HEK293T (cell line): ENCODE results near the gene KLF1.

Source experiments
- CTCF ChIA-PET: fragments of 350-600 bp; formaldehyde crosslinking; extraction: SDS; loops from one replicate; lab custom pipeline; 2021; ENCODE audit warnings: antibody characterized with exemption, inconsistent platforms; lab: Yijun Ruan, JAX
- POLR2A ChIA-PET: fragments of 350-600 bp; formaldehyde crosslinking; extraction: SDS; loops from one replicate; lab custom pipeline; 2020; ENCODE audit warnings: antibody characterized with exemption, inconsistent platforms; lab: Yijun Ruan, JAX
- DNase-seq: peaks from one replicate; pipeline ENCODE4 v3.0.0; 2012; ENCODE audit warnings: mixed read lengths; ENCODE audit errors: extremely low spot score
- ARNT ChIP-seq: fragments of 450-650 bp; IDR thresholded peaks from 2 replicates; pipeline ENCODE4 v1.6.1; 2017; ENCODE audit warnings: mild to moderate bottlenecking
- BHLHE40 ChIP-seq: fragments of 450-650 bp; IDR thresholded peaks from 2 replicates; pipeline ENCODE4 v1.6.1; 2016; ENCODE audit warnings: mild to moderate bottlenecking, moderate library complexity, borderline replicate concordance
- CTBP1 ChIP-seq: fragments of 450-650 bp; IDR thresholded peaks from 2 replicates; pipeline ENCODE4 v1.6.1; 2016; ENCODE audit warnings: borderline replicate concordance
- ELF4 ChIP-seq: fragments of 450-650 bp; IDR thresholded peaks from 2 replicates; pipeline ENCODE4 v1.6.1; 2017; ENCODE audit warnings: antibody characterized with exemption
- FOXA1 ChIP-seq: fragments of 450-650 bp; IDR thresholded peaks from 2 replicates; pipeline ENCODE4 v1.6.1; 2016; ENCODE audit warnings: mild to moderate bottlenecking
- FOXK2 ChIP-seq: fragments of 450-650 bp; IDR thresholded peaks from 2 replicates; pipeline ENCODE4 v1.6.1; 2016; ENCODE audit warnings: mild to moderate bottlenecking
- FOXM1 ChIP-seq: fragments of 450-650 bp; IDR thresholded peaks from 2 replicates; pipeline ENCODE4 v1.6.1; 2017; ENCODE audit warnings: mild to moderate bottlenecking, borderline replicate concordance
- HDGF ChIP-seq: fragments of 450-650 bp; IDR thresholded peaks from 2 replicates; pipeline ENCODE4 v1.6.1; 2017; ENCODE audit warnings: antibody characterized with exemption, borderline replicate concordance
- L3MBTL2 ChIP-seq: fragments of 450-650 bp; conservative IDR thresholded peaks from 2 replicates; pipeline ENCODE4 v1.6.1; 2016; ENCODE audit warnings: mild to moderate bottlenecking
- LEF1 ChIP-seq: fragments of 450-650 bp; IDR thresholded peaks from 2 replicates; pipeline ENCODE4 v1.6.1; 2017; ENCODE audit warnings: mild to moderate bottlenecking, borderline replicate concordance
- NFRKB ChIP-seq: fragments of 450-650 bp; IDR thresholded peaks from 2 replicates; pipeline ENCODE4 v1.6.1; 2016; ENCODE audit warnings: mild to moderate bottlenecking, moderate library complexity
- PKNOX1 ChIP-seq: fragments of 450-650 bp; IDR thresholded peaks from 2 replicates; pipeline ENCODE4 v1.6.1; 2016
- SP1 ChIP-seq: fragments of 450-650 bp; IDR thresholded peaks from 2 replicates; pipeline ENCODE4 v1.6.1; 2017
- SUZ12 ChIP-seq: fragments of 450-650 bp; IDR thresholded peaks from 2 replicates; pipeline ENCODE4 v1.6.1; 2016; ENCODE audit warnings: mild to moderate bottlenecking
- TARDBP ChIP-seq: fragments of 450-650 bp; IDR thresholded peaks from 2 replicates; pipeline ENCODE4 v1.6.1; 2016
- ZNF384 ChIP-seq: fragments of 450-650 bp; IDR thresholded peaks from 2 replicates; pipeline ENCODE4 v1.6.1; 2016

Gene KLF1

GRCh38 chr19:12865746-12866415, 21.1 kb downstream of the KLF1 start:
- ChIA-PET CTCF (interaction anchor here (2.6 kb wide), 1 partner anchor 18 kb away, joined by 14 read pairs; no protein-coding TSS in a partner anchor), POLR2A (no interaction called here)
- TF ChIP-seq NFRKB (no peak), FOXK2 (no peak), CTBP1 (no peak), L3MBTL2 (no peak), FOXA1 (no peak), FOXM1 (no peak), BHLHE40 (no peak), SUZ12 (no peak), TARDBP (no peak), PKNOX1 (no peak), HDGF (no peak), ARNT (no peak), ELF4 (no peak), LEF1 (no peak), SP1 (no peak), ZNF384 (no peak)
- DNase-seq = no peak

DNA sequence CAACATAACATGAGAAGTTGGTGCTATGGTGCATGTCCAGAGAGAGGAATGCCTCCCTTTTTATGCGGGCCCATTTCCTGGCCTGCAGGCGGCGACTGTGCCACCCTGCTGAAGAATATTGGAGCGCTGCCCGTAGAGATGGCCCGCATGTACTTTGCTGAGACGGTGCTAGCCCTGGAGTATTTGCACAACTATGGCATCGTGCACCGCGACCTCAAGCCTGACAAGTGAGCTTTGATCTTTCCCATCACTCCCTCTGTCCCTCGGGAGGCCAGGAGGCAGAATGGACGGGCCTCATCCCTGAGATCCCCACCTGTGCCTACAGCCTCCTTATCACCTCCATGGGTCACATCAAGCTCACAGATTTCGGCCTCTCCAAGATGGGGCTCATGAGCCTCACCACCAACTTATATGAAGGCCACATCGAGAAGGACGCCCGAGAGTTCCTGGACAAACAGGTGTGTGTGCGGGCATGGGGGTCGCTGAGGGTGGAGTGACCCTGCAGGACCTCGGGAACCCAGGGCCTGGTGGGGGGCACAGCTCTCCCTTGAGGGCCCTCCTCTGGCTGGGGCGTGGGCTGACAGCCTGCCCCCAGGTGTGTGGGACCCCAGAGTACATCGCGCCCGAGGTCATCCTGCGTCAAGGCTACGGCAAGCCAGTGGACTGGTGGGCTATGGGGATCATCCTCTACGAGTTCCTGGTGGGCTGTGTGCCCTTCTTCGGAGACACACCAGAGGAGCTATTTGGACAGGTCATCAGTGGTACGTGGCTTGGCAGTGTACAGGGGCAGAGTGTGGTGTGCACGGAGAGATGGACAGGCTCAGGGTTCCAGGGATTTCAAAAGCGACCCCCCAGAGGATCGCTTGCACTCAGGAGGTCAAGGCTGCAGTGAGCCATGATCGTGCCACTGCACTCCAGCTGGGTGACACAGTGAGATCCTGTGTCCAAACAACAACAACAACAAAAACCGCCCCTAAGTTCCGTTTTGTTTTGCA, 22.0 kb downstream of the KLF1 start:
- TF ChIP-seq BHLHE40 (no peak), ZNF384 (no peak), ARNT (no peak), PKNOX1 (no peak), NFRKB (no peak), TARDBP (no peak), SP1 (no peak)
- no peak for DNase-seq
- CTCF ChIA-PET = interaction anchor here (2.6 kb wide), 1 partner anchor 18 kb away, joined by 14 read pairs; no protein-coding TSS in a partner anchor
- POLR2A ChIA-PET = no interaction called here

GRCh38 chr19:12864143-12864542, 22.9 kb downstream of the KLF1 start:
- CTCF ChIA-PET = interaction anchor here (2.6 kb wide), 1 partner anchor 17 kb away, joined by 14 read pairs; no protein-coding TSS in a partner anchor
- POLR2A ChIA-PET = no interaction called here
- DNase-seq = no peak
- TF ChIP-seq PKNOX1 = no peak
- no peak for TF ChIP-seq BHLHE40
- no peak for TF ChIP-seq SP1

GRCh38 chr19:12859546-12859945, 27.5 kb downstream of the KLF1 start:
- TF ChIP-seq FOXM1 = no peak
- no peak for TF ChIP-seq TARDBP
- no peak for TF ChIP-seq LEF1
- TF ChIP-seq HDGF = no peak
- TF ChIP-seq SUZ12 = no peak
- no peak for TF ChIP-seq BHLHE40
- TF ChIP-seq L3MBTL2 = no peak
- TF ChIP-seq ARNT = no peak
- TF ChIP-seq FOXA1 = no peak
- TF ChIP-seq ZNF384 = no peak
- TF ChIP-seq PKNOX1 = no peak
- TF ChIP-seq CTBP1 = no peak
- TF ChIP-seq FOXK2 = no peak
- TF ChIP-seq ELF4 = no peak
- no peak for TF ChIP-seq SP1
- no peak for DNase-seq
- CTCF ChIA-PET = interaction anchor here (0.7 kb wide), 1 partner anchor 54 kb away, joined by 4 read pairs; no protein-coding TSS in a partner anchor
- POLR2A ChIA-PET = no interaction called here

DNA sequence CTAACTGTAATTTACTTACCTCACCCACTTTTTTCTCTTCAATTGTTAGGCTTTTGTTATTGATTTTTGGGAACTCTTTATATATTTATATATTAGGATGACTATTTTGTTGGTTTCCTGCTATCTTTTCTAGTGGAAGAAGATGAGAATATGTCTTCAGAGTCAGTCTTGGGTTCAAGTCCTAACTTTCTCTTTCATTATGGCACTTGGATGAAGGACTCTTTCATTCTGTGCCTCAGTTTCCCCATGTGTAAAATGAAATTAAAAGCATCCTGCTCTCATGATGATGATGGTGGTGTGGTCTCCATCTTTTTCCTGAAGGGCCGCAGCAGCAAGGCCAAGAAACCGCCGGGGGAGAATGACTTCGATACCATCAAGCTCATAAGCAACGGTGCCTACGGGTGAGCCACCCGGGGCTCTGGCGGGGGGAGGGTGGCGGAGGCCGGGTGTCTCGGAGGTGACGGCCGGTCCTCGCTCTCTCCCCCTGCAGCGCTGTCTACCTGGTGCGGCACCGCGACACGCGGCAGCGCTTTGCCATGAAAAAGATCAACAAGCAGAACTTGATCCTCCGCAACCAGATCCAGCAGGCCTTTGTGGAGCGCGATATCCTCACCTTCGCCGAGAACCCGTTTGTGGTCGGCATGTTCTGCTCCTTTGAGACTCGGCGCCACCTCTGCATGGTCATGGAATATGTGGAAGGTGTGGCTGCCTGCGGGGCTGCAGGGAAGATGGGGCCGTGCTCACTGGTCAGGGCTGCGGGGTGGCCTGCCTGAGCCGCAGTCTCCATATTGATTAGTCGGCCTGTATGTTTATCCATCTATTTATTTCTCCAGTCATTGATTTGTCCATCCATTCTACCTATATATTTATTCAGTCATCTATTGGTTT, 28.7 kb downstream of the KLF1 start:
- TF ChIP-seq ARNT (no peak), ELF4 (no peak), ZNF384 (no peak), SUZ12 (no peak)
- CTCF ChIA-PET = interaction anchor here (0.7 kb wide), 1 partner anchor 10 kb away, joined by 3 read pairs; no protein-coding TSS in a partner anchor
- no peak for DNase-seq
- POLR2A ChIA-PET = no interaction called here
